Left ventricle myocardium inferior (tissue), 1 donor: ENCODE results near the gene MFSD6. TPM values are rescaled to one million over a fixed set of nuclear protein-coding genes. Genes with fewer than 3 reads are reported as not detected.
"Not testable (repeated sequence)": the region's sequence is repeated elsewhere in the genome, so short reads cannot be mapped to it uniquely, and the experiment has no call there.

Experiments
- DNase-seq: peaks from one replicate; pipeline ENCODE4 v3.0.0-alpha.2; 2020
- H3K27ac ChIP-seq: fragments of 200-600 bp; replicated peaks from 2 replicates; pipeline ENCODE4 v1.8.0; 2021
- H3K27me3 ChIP-seq: fragments of 200-600 bp; 2 replicates; pipeline ENCODE4 v1.8.0; 2021; ENCODE audit warnings: low read depth
- H3K36me3 ChIP-seq: fragments of 200-600 bp; 2 replicates; pipeline ENCODE4 v1.8.0; 2021
- H3K4me1 ChIP-seq: fragments of 200-600 bp; 2 replicates; pipeline ENCODE4 v1.8.0; 2021
- H3K4me3 ChIP-seq: fragments of 200-600 bp; 2 replicates; pipeline ENCODE4 v1.8.0; 2021; ENCODE audit warnings: mild to moderate bottlenecking, moderate library complexity
- H3K9me3 ChIP-seq: fragments of 200-600 bp; replicated peaks from 2 replicates; pipeline ENCODE4 v1.8.0; 2021
- CTCF ChIP-seq: fragments of 200-600 bp; IDR thresholded peaks from 2 replicates; pipeline ENCODE4 v1.8.0; 2021; ENCODE audit warnings: antibody characterized with exemption, mild to moderate bottlenecking, borderline replicate concordance
- intact Hi-C: fragments of 100-400 bp; cut with micrococcal nuclease; formaldehyde crosslinking; loops from one replicate; pipeline ENCODE4 v1.11.0; 2022
- total RNA-seq: library from RNA; stranded (reverse); fragmentation: NEBNext Ultra II Directional; extraction: Animal tissue kit (Norgen Biotek cat#: 25700); gene quantifications from one replicate; pipeline ENCODE4 v1.2.1, GENCODE V29; 2021
- donor health status: DM: no; HTN: yes; CAD: no; lungs with severe emphysema.

Gene MFSD6
- total RNA-seq, 1 donor from 2014 or later = 21.4 TPM

DNA sequence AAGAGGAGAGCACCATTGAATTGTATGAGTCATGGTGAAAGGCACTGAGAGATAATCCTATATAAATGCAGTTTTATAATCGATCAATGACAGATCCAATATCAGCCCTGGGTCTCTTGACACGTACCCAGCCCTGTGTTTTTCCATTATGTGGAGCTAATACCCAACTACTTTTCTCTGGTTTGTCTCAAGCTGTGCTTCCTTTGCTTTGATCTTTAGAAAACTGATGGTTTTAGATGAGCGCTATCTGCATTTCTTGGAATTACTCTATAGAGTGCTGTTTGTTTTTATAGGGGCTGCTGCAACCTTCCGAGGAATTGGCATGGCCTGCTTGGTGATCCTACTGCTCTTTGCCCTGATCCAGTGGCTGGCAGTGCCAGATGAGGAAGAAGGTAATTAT, 81.3 kb downstream of the MFSD6 start:
- Histone ChIP-seq H3K27me3 (no peaks in the 10 kb centered on the region), H3K4me3 (no peak overlapping the region), H3K9me3 (peaks cover 4% of the 10 kb centered on the region), H3K4me1 (peaks cover 25% of the 10 kb centered on the region), H3K27ac (no peak overlapping the region), H3K36me3 (peaks cover 43% of the 10 kb centered on the region)
- DNase-seq = no peak
- no peak for TF ChIP-seq CTCF
- intact Hi-C loops = no loop called here

- no peak for DNase-seq
- Histone ChIP-seq H3K27me3 (no peaks in the 10 kb centered on the region), H3K27ac (no peak overlapping the region), H3K4me3 (no peak overlapping the region), H3K4me1 (peaks cover 16% of the 10 kb centered on the region), H3K36me3 (peaks cover 43% of the 10 kb centered on the region), H3K9me3 (peaks cover 4% of the 10 kb centered on the region)
- intact Hi-C loops = loop anchor here (10.0 kb wide), 1 partner anchor 86 kb away; the partner anchor contains the start of gene MFSD6
- no peak for TF ChIP-seq CTCF
Measured at GRCh38 chr2:190490502-190490901, 82.3 kb downstream of the MFSD6 start.

GRCh38 chr2:190493095-190493494, 84.9 kb downstream of the MFSD6 start:
- intact Hi-C loops = loop anchor here (10.0 kb wide), 1 partner anchor 88 kb away; the partner anchor contains the start of gene MFSD6
- no peak for TF ChIP-seq CTCF
- Histone ChIP-seq H3K9me3 (no peaks in the 10 kb centered on the region), H3K27me3 (no peaks in the 10 kb centered on the region), H3K4me1 (no peaks in the 10 kb centered on the region), H3K27ac (no peak overlapping the region), H3K36me3 (peaks cover 48% of the 10 kb centered on the region), H3K4me3 (no peak overlapping the region)
- DNase-seq = no peak

GRCh38 chr2:190494600-190495227, 86.6 kb downstream of the MFSD6 start:
- not testable (repeated sequence) for H3K27me3 ChIP-seq, H3K4me1 ChIP-seq, H3K9me3 ChIP-seq, DNase-seq, H3K4me3 ChIP-seq, H3K27ac ChIP-seq
- H3K36me3 ChIP-seq = peaks cover 46% of the 10 kb centered on the region
- intact Hi-C loops = loop anchor here (10.0 kb wide), 1 partner anchor 90 kb away; the partner anchor contains the start of gene MFSD6

- Histone ChIP-seq H3K4me3 (no peak overlapping the region), H3K27ac (no peak overlapping the region), H3K36me3 (peaks cover 38% of the 10 kb centered on the region), H3K27me3 (no peaks in the 10 kb centered on the region), H3K9me3 (no peaks in the 10 kb centered on the region), H3K4me1 (peaks cover 11% of the 10 kb centered on the region)
- TF ChIP-seq CTCF = no peak
- DNase-seq = no peak
- intact Hi-C loops = loop anchor here (10.0 kb wide), 1 partner anchor 93 kb away; the partner anchor contains the start of gene MFSD6
Measured at GRCh38 chr2:190497428-190497827, 89.3 kb downstream of the MFSD6 start.

DNA sequence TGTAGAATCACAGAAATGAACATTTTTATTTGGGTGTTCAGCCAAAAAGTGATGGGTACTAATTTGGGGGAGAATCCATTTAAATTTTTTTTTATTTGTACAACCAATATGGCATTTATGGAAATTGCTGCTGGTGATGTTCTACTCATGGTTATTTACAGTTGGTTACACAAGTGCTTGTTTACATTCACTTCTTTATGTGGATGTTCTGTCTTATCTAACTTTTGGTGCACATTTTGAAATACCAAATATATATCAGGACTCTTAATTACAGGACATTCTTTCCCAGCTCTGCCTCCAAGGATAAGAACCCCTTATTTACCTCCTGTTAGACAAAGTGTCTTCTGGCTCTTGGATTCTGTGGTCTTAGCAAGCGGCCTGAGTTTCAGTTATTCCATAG, 91.1 kb downstream of the MFSD6 start:
- Histone ChIP-seq H3K4me1 (peaks cover 19% of the 10 kb centered on the region), H3K4me3 (no peak overlapping the region), H3K9me3 (no peaks in the 10 kb centered on the region), H3K27ac (no peak overlapping the region), H3K36me3 (peaks cover 39% of the 10 kb centered on the region), H3K27me3 (no peaks in the 10 kb centered on the region)
- no peak for TF ChIP-seq CTCF
- intact Hi-C loops = loop anchor here (10.0 kb wide), 1 partner anchor 94 kb away; the partner anchor contains the start of gene MFSD6
- DNase-seq = no peak
